ENCODE measurements around the gene TMEM247.

TMEM247 gene

DNA sequence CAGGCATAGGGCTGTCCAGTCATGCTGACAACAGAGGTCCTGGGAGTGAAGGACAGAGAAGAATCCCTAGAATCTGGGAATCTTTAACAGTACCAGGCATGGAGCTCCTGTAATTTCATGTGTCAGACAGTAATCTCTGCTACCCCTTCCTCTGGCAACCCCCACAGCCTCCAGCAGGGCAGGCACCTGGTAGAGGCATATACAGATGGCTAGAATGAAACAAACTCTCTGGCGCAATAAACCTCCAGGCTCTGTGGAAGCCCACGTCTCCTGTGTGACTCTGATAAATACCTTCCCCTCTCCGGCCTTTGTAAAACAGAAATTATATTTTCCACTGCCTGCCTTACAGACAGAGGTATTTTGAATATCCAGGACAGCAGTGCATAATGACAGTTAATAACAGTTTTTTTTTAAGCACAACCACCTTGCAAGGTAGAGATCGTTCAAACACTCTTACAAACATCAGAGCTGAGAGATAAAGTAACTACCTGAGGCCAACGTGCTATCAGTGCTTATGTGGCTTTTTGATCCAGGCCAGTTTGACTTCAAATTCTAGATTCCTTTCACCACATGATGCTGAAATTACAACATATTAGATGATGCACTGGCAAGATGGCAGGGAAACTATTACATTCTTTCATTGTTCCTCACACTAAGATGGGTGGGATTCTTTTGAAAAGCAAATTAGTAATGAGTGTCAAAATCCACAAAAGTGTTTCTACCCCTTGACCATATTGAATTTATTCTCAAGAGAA, 47.7 kb upstream of the TMEM247 start:
- peak; percentile 89 for ATAC-seq (ENCODE audit: insufficient read depth, low read depth)
- H3K9me3 ChIP-seq (ENCODE audit: insufficient read depth, low read length, severe bottlenecking) = peaks cover 3% of the 10 kb centered on the region
- no peaks in the 10 kb centered on the region for H3K27me3 ChIP-seq (ENCODE audit: insufficient read depth, low read length, poor library complexity)
- no peak overlapping the region for H3K9ac ChIP-seq (ENCODE audit: low read depth, low read length)
- H4K20me1 ChIP-seq (ENCODE audit: insufficient read depth, low read length) = no peaks in the 10 kb centered on the region
- no peak overlapping the region for H3K4me2 ChIP-seq (ENCODE audit: insufficient read depth, low read length)
- peaks cover 11% of the 10 kb centered on the region; the same call in 1 of the 2 replicates for H3K4me1 ChIP-seq (ENCODE audit: insufficient read depth, low read length)
- no peaks in the 10 kb centered on the region for H3K36me3 ChIP-seq (ENCODE audit: insufficient read depth, low read length)
- no peaks in the 10 kb centered on the region for H3K79me2 ChIP-seq (ENCODE audit: insufficient read depth, low read length)
- TF ChIP-seq, protein P1, sequence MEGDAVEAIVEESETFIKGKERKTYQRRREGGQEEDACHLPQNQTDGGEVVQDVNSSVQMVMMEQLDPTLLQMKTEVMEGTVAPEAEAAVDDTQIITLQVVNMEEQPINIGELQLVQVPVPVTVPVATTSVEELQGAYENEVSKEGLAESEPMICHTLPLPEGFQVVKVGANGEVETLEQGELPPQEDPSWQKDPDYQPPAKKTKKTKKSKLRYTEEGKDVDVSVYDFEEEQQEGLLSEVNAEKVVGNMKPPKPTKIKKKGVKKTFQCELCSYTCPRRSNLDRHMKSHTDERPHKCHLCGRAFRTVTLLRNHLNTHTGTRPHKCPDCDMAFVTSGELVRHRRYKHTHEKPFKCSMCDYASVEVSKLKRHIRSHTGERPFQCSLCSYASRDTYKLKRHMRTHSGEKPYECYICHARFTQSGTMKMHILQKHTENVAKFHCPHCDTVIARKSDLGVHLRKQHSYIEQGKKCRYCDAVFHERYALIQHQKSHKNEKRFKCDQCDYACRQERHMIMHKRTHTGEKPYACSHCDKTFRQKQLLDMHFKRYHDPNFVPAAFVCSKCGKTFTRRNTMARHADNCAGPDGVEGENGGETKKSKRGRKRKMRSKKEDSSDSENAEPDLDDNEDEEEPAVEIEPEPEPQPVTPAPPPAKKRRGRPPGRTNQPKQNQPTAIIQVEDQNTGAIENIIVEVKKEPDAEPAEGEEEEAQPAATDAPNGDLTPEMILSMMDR (IDR thresholded peaks at IDR 0.05; ENCODE audit: borderline replicate concordance, extremely low read depth, low read length, poor library complexity, severe bottlenecking) = no peak
- no peak for TF ChIP-seq EZH2 (IDR thresholded peaks at IDR 0.05; ENCODE audit: borderline replicate concordance, low read depth, low read length, severe bottlenecking)
- no peak overlapping the region for H3K27ac ChIP-seq (ENCODE audit: low read length)
- no peak overlapping the region for H2AFZ ChIP-seq (ENCODE audit: low read depth, low read length)
- H3K4me3 ChIP-seq (ENCODE audit: low read depth in 1 of 2, low read length in 2 of 2) = no peak overlapping the region
- DNase-seq = peak; percentile 48

GRCh38 chr2:46434851-46435273, 44.5 kb upstream of the TMEM247 start:
- no peak for ATAC-seq (ENCODE audit: insufficient read depth, low read depth)
- TF ChIP-seq, protein P1 (IDR thresholded peaks at IDR 0.05; ENCODE audit: borderline replicate concordance, extremely low read depth, low read length, poor library complexity, severe bottlenecking) = no peak
- TF ChIP-seq EZH2 (IDR thresholded peaks at IDR 0.05; ENCODE audit: borderline replicate concordance, low read depth, low read length, severe bottlenecking) = no peak
- no peaks in the 10 kb centered on the region for H3K79me2 ChIP-seq (ENCODE audit: insufficient read depth, low read length)
- no peaks in the 10 kb centered on the region for H3K36me3 ChIP-seq (ENCODE audit: insufficient read depth, low read length)
- H2AFZ ChIP-seq (ENCODE audit: low read depth, low read length) = no peak overlapping the region
- no peak overlapping the region for H3K4me2 ChIP-seq (ENCODE audit: insufficient read depth, low read length)
- no peak overlapping the region for H3K9ac ChIP-seq (ENCODE audit: low read depth, low read length)
- no peaks in the 10 kb centered on the region for H3K27me3 ChIP-seq (ENCODE audit: insufficient read depth, low read length, poor library complexity)
- DNase-seq = no peak
- H3K4me3 ChIP-seq (ENCODE audit: low read depth in 1 of 2, low read length in 2 of 2) = no peak overlapping the region
- peaks cover 27% of the 10 kb centered on the region for H3K4me1 ChIP-seq (ENCODE audit: insufficient read depth, low read length)
- no peaks in the 10 kb centered on the region for H4K20me1 ChIP-seq (ENCODE audit: insufficient read depth, low read length)
- no peaks in the 10 kb centered on the region for H3K9me3 ChIP-seq (ENCODE audit: insufficient read depth, low read length, severe bottlenecking)
- H3K27ac ChIP-seq (ENCODE audit: low read length) = no peak overlapping the region

- peaks cover 32% of the 10 kb centered on the region for H3K4me1 ChIP-seq (ENCODE audit: insufficient read depth, low read length)
- TF ChIP-seq, protein P1 (IDR thresholded peaks at IDR 0.05; ENCODE audit: borderline replicate concordance, extremely low read depth, low read length, poor library complexity, severe bottlenecking) = no peak
- no peak for TF ChIP-seq EZH2 (IDR thresholded peaks at IDR 0.05; ENCODE audit: borderline replicate concordance, low read depth, low read length, severe bottlenecking)
- H3K4me2 ChIP-seq (ENCODE audit: insufficient read depth, low read length) = no peak overlapping the region
- no peaks in the 10 kb centered on the region for H4K20me1 ChIP-seq (ENCODE audit: insufficient read depth, low read length)
- no peak for DNase-seq
- no peaks in the 10 kb centered on the region for H3K79me2 ChIP-seq (ENCODE audit: insufficient read depth, low read length)
- no peaks in the 10 kb centered on the region for H3K36me3 ChIP-seq (ENCODE audit: insufficient read depth, low read length)
- H2AFZ ChIP-seq (ENCODE audit: low read depth, low read length) = no peak overlapping the region
- no peak overlapping the region for H3K27ac ChIP-seq (ENCODE audit: low read length)
- H3K9ac ChIP-seq (ENCODE audit: low read depth, low read length) = no peak overlapping the region
- ATAC-seq (ENCODE audit: insufficient read depth, low read depth) = no peak
- no peak overlapping the region for H3K4me3 ChIP-seq (ENCODE audit: low read depth in 1 of 2, low read length in 2 of 2)
- no peaks in the 10 kb centered on the region for H3K27me3 ChIP-seq (ENCODE audit: insufficient read depth, low read length, poor library complexity)
- no peaks in the 10 kb centered on the region for H3K9me3 ChIP-seq (ENCODE audit: insufficient read depth, low read length, severe bottlenecking)
Measured at GRCh38 chr2:46435353-46435752, 44.0 kb upstream of the TMEM247 start.
